ENCODE results near the gene TARP.
"Not testable (repeated sequence)": the region's sequence is repeated elsewhere in the genome, so short reads cannot be mapped to it uniquely, and the experiment has no call there.

The TARP gene

DNA sequence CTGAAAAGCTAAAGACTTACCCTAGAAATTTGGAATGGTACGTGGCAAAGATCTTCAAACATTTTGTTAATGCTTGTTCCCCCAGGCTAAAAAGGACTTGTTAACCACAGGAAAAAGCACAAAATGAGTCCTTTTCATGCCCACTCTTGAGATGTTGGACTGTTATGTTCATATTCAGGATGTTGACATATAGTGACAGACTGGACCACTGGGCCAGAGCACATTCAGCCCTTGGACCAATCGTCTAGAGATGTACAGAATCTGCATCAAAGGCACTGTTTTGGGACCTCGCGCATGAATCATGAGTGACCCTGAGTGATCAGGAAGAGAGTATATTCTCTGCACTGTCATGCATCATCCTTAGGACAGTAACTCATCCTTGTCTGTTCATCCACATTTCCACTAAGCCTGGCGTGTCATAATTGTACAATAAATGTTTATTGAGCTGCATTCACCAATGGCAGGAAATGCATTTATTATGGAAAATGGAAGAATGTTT, 25.3 kb downstream of the TARP start:
- no peak for DNase-seq
- intact Hi-C loops (cut with micrococcal nuclease; ENCODE audit: unreplicated experiment) = no loop called here
- Mint-ChIP-seq H3K4me3 (ENCODE audit: low read depth, unreplicated experiment) (no peak overlapping the region), H3K4me1 (ENCODE audit: low read depth, unreplicated experiment) (no peaks in the 10 kb centered on the region), H3K27me3 (ENCODE audit: unreplicated experiment) (peaks cover 14% of the 10 kb centered on the region), H3K36me3 (ENCODE audit: insufficient read depth, unreplicated experiment) (no peaks in the 10 kb centered on the region), H3K9me3 (ENCODE audit: low read depth, unreplicated experiment) (no peaks in the 10 kb centered on the region), H3K27ac (ENCODE audit: unreplicated experiment) (no peak overlapping the region)
- BruUV-seq (replicated peaks) = no TSS peak
- no peak for TF ChIP-seq CTCF (IDR thresholded peaks at IDR 0.05; ENCODE audit: unreplicated experiment)
- CTCF ChIA-PET = no interaction called here

DNA sequence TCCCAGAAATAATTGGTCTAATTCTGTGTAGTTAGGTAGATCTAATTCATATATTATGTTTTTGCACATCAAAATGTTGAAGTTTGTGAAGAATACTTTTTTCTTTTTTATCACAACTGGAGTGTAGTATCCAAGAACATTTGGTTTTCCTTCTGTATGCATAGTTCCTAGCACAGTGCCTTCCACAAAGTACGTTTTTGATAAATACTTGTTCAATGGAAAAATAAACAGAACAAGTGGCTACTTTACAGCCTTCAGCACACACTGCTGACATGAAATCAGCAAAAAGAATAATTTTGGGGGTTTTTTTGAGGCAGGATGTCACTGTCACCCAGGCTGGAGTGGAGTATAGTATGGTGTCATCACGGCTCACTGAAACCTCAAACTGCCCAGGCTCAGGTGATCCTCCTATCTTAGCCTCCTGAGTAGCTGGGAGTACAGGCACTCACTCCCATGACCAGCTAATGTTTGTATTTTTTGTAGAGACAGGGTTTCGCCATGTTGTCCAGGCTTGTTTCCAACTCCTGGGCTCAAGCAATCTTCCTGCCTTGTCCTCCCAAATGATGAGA, 27.9 kb downstream of the TARP start:
- CTCF ChIA-PET = no interaction called here
- Mint-ChIP-seq H3K4me3 (ENCODE audit: low read depth, unreplicated experiment) (no peak overlapping the region), H3K36me3 (ENCODE audit: insufficient read depth, unreplicated experiment) (no peaks in the 10 kb centered on the region), H3K27ac (ENCODE audit: unreplicated experiment) (no peak overlapping the region), H3K9me3 (ENCODE audit: low read depth, unreplicated experiment) (no peaks in the 10 kb centered on the region), H3K27me3 (ENCODE audit: unreplicated experiment) (peaks cover 14% of the 10 kb centered on the region), H3K4me1 (ENCODE audit: low read depth, unreplicated experiment) (no peaks in the 10 kb centered on the region)
- intact Hi-C loops (cut with micrococcal nuclease; ENCODE audit: unreplicated experiment) = loop anchor here (1.0 kb wide), 1 partner anchor 30 kb away; no protein-coding TSS in a partner anchor
- TF ChIP-seq CTCF (IDR thresholded peaks at IDR 0.05; ENCODE audit: unreplicated experiment) = no peak
- no peak for DNase-seq
- BruUV-seq (replicated peaks) = no TSS peak

- DNase-seq = no peak
- no peak overlapping the region for H3K27ac Mint-ChIP-seq (ENCODE audit: unreplicated experiment)
- intact Hi-C loops (cut with micrococcal nuclease; ENCODE audit: unreplicated experiment) = no loop called here
- no peaks in the 10 kb centered on the region for H3K9me3 Mint-ChIP-seq (ENCODE audit: low read depth, unreplicated experiment)
- no peaks in the 10 kb centered on the region for H3K36me3 Mint-ChIP-seq (ENCODE audit: insufficient read depth, unreplicated experiment)
- CTCF ChIA-PET = no interaction called here
- no peak overlapping the region for H3K4me3 Mint-ChIP-seq (ENCODE audit: low read depth, unreplicated experiment)
- H3K4me1 Mint-ChIP-seq (ENCODE audit: low read depth, unreplicated experiment) = no peaks in the 10 kb centered on the region
- TF ChIP-seq CTCF (IDR thresholded peaks at IDR 0.05; ENCODE audit: unreplicated experiment) = no peak
- peaks cover 14% of the 10 kb centered on the region for H3K27me3 Mint-ChIP-seq (ENCODE audit: unreplicated experiment)
- no TSS peak for BruUV-seq (replicated peaks)
Observed at GRCh38 chr7:38244516-38244915, 28.9 kb downstream of the TARP start.

DNA sequence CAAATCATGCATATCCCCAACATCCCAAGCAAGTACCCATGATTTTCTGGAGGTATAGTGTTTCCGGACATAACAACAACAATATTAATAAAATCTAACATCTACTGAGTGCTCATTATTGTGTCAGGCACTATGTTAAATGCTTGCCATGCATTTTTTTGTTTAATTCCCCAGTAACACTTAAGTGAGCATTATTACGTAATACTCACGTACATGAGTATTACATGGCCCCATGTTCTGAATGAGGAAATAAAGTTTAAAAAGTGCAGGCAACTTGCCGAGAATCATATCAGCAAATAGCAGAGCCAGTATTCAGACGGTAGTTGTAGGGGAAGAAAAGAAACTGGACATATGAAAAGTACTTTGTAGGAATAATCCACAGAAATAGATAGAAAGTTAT, 30.1 kb downstream of the TARP start:
- H3K27ac Mint-ChIP-seq (ENCODE audit: unreplicated experiment); H3K27me3 Mint-ChIP-seq (ENCODE audit: unreplicated experiment); CTCF ChIA-PET; intact Hi-C loops (cut with micrococcal nuclease; ENCODE audit: unreplicated experiment); H3K4me3 Mint-ChIP-seq (ENCODE audit: low read depth, unreplicated experiment); H3K9me3 Mint-ChIP-seq (ENCODE audit: low read depth, unreplicated experiment); H3K4me1 Mint-ChIP-seq (ENCODE audit: low read depth, unreplicated experiment); H3K36me3 Mint-ChIP-seq (ENCODE audit: insufficient read depth, unreplicated experiment); BruUV-seq (replicated peaks); DNase-seq: not testable (repeated sequence)

- Mint-ChIP-seq H3K9me3 (ENCODE audit: low read depth, unreplicated experiment) (no peaks in the 10 kb centered on the region), H3K4me3 (ENCODE audit: low read depth, unreplicated experiment) (no peak overlapping the region), H3K36me3 (ENCODE audit: insufficient read depth, unreplicated experiment) (no peaks in the 10 kb centered on the region), H3K4me1 (ENCODE audit: low read depth, unreplicated experiment) (no peaks in the 10 kb centered on the region), H3K27me3 (ENCODE audit: unreplicated experiment) (peaks cover 3% of the 10 kb centered on the region), H3K27ac (ENCODE audit: unreplicated experiment) (no peak overlapping the region)
- CTCF ChIA-PET = no interaction called here
- no peak for DNase-seq
- no peak for TF ChIP-seq CTCF (IDR thresholded peaks at IDR 0.05; ENCODE audit: unreplicated experiment)
- intact Hi-C loops (cut with micrococcal nuclease; ENCODE audit: unreplicated experiment) = no loop called here
- no TSS peak for BruUV-seq (replicated peaks)
Observed at GRCh38 chr7:38242814-38243213, 30.6 kb downstream of the TARP start.

Data from Calu3 (cell line).